Parathyroid adenoma (tissue), 2 donors: ENCODE data around the gene PDE8A.

Experiments
- H2AFZ ChIP-seq: fragments of 300-600 bp; sonication (generic); one replicate; pipeline ENCODE4 v1.7.0; 2017; ENCODE audit warnings: antibody characterized with exemption, mild to moderate bottlenecking
- H3K27ac ChIP-seq: fragments of 300-600 bp; sonication (generic); one replicate; pipeline ENCODE4 v1.7.0; 2017
- H3K27me3 ChIP-seq: fragments of 300-600 bp; sonication (generic); one replicate; pipeline ENCODE4 v1.7.0; 2017; ENCODE audit warnings: low read length; ENCODE audit not compliant: control insufficient read depth, insufficient read depth
- H3K36me3 ChIP-seq: fragments of 300-600 bp; sonication (generic); one replicate; pipeline ENCODE4 v1.7.0; 2017; ENCODE audit warnings: low read length; ENCODE audit not compliant: control insufficient read depth, insufficient read depth
- H3K4me1 ChIP-seq: fragments of 300-600 bp; sonication (generic); one replicate; pipeline ENCODE4 v1.7.0; 2017; ENCODE audit warnings: control low read depth
- H3K4me2 ChIP-seq: fragments of 300-600 bp; sonication (generic); one replicate; pipeline ENCODE4 v1.7.0; 2017; ENCODE audit warnings: low read length
- H3K4me3 ChIP-seq: fragments of 300-600 bp; sonication (generic); one replicate; pipeline ENCODE4 v1.7.0; 2017; ENCODE audit warnings: low read depth, low read length
- H3K79me2 ChIP-seq: fragments of 300-600 bp; sonication (generic); one replicate; pipeline ENCODE4 v1.7.0; 2017; ENCODE audit warnings: control low read depth
- H3K9ac ChIP-seq: fragments of 300-600 bp; sonication (generic); one replicate; pipeline ENCODE4 v1.7.0; 2017; ENCODE audit warnings: mild to moderate bottlenecking
- H3K9me3 ChIP-seq: fragments of 300-600 bp; sonication (generic); one replicate; pipeline ENCODE4 v1.7.0; 2017; ENCODE audit warnings: low read length; ENCODE audit not compliant: control insufficient read depth
- CTCF ChIP-seq: fragments of 300-600 bp; sonication (generic); IDR thresholded peaks from one replicate; pipeline ENCODE4 v1.7.0; 2017; ENCODE audit warnings: antibody characterized with exemption, mild to moderate bottlenecking
- donor health status: primary hyperparathyroidism.

Gene PDE8A

GRCh38 chr15:85024003-85024402 is 42.3 kb downstream of the PDE8A start:
- H3K27me3 ChIP-seq = no peaks in the 10 kb centered on the region
- no peak overlapping the region for H3K4me3 ChIP-seq
- no peaks in the 10 kb centered on the region for H3K9me3 ChIP-seq
- no peaks in the 10 kb centered on the region for H3K4me1 ChIP-seq
- TF ChIP-seq CTCF = no peak
- no peak overlapping the region for H2AFZ ChIP-seq
- no peak overlapping the region for H3K9ac ChIP-seq
- no peak overlapping the region for H3K27ac ChIP-seq
- H3K79me2 ChIP-seq = peaks cover 7% of the 10 kb centered on the region
- H3K36me3 ChIP-seq = no peaks in the 10 kb centered on the region
- no peak overlapping the region for H3K4me2 ChIP-seq

- TF ChIP-seq CTCF = no peak
- no peaks in the 10 kb centered on the region for H3K4me1 ChIP-seq
- no peaks in the 10 kb centered on the region for H3K9me3 ChIP-seq
- no peaks in the 10 kb centered on the region for H3K36me3 ChIP-seq
- H3K9ac ChIP-seq = no peak overlapping the region
- H3K27ac ChIP-seq = no peak overlapping the region
- no peak overlapping the region for H2AFZ ChIP-seq
- H3K27me3 ChIP-seq = no peaks in the 10 kb centered on the region
- H3K79me2 ChIP-seq = peaks cover 10% of the 10 kb centered on the region
- H3K4me2 ChIP-seq = no peak overlapping the region
- H3K4me3 ChIP-seq = no peak overlapping the region
Measured at GRCh38 chr15:85024509-85025336, 43.1 kb downstream of the PDE8A start.

GRCh38 chr15:85025516-85026251 is 44.0 kb downstream of the PDE8A start:
- Histone ChIP-seq H3K4me1 (no peaks in the 10 kb centered on the region), H3K4me3 (no peak overlapping the region), H3K27ac (no peak overlapping the region), H3K27me3 (no peaks in the 10 kb centered on the region), H3K9ac (no peak overlapping the region), H3K79me2 (peaks cover 13% of the 10 kb centered on the region), H3K9me3 (no peaks in the 10 kb centered on the region), H3K36me3 (no peaks in the 10 kb centered on the region), H3K4me2 (no peak overlapping the region), H2AFZ (no peak overlapping the region)
- TF ChIP-seq CTCF = no peak

GRCh38 chr15:85026304-85027032 is 44.8 kb downstream of the PDE8A start:
- TF ChIP-seq CTCF = no peak
- Histone ChIP-seq H3K79me2 (peaks cover 11% of the 10 kb centered on the region), H3K4me3 (no peak overlapping the region), H3K9ac (no peak overlapping the region), H3K4me2 (no peak overlapping the region), H3K4me1 (peaks cover under 1% of the 10 kb centered on the region), H2AFZ (no peak overlapping the region), H3K27ac (no peak overlapping the region), H3K36me3 (no peaks in the 10 kb centered on the region), H3K9me3 (no peaks in the 10 kb centered on the region), H3K27me3 (no peaks in the 10 kb centered on the region)
